T-helper 2 cell treated with Interferon-gamma antibody and Interleukin-4, amounts not matched to agents 5 μg/mL and 100 μg/mL, for 36 hours (primary cell): ENCODE measurements around the gene ZBP1.
A peak's percentile ranks its signal among the peaks of the same experiment; 100 is the strongest.
"Not testable (repeated sequence)": the region's sequence is repeated elsewhere in the genome, so short reads cannot be mapped to it uniquely, and the experiment has no call there.

Source experiments
- DNase-seq: peaks from one replicate; pipeline ENCODE4 v3.0.0; 2021; ENCODE audit warnings: low spot score
- H3K27ac Mint-ChIP-seq: one replicate; pipeline ENCODE4 v1.8.0; 2021; ENCODE audit warnings: mild to moderate bottlenecking, mixed read lengths
- H3K27me3 Mint-ChIP-seq: one replicate; pipeline ENCODE4 v1.8.0; 2021; ENCODE audit warnings: low read depth, mixed read lengths
- H3K36me3 Mint-ChIP-seq: one replicate; pipeline ENCODE4 v1.8.0; 2021; ENCODE audit warnings: low read depth, mixed read lengths
- H3K4me1 Mint-ChIP-seq: one replicate; pipeline ENCODE4 v1.8.0; 2021; ENCODE audit warnings: low read depth, mixed read lengths
- H3K4me3 Mint-ChIP-seq: one replicate; pipeline ENCODE4 v1.8.0; 2022; ENCODE audit warnings: mild to moderate bottlenecking, moderate library complexity, mixed read lengths
- H3K9me3 Mint-ChIP-seq: one replicate; pipeline ENCODE4 v1.8.0; 2021; ENCODE audit warnings: mixed read lengths

Gene ZBP1

GRCh38 chr20:57638173-57638894 is 18.1 kb upstream of the ZBP1 start:
- Mint-ChIP-seq H3K4me3 (no peak overlapping the region), H3K27me3 (peaks cover 81% of the 10 kb centered on the region), H3K9me3 (peaks cover 34% of the 10 kb centered on the region), H3K36me3 (peaks cover 8% of the 10 kb centered on the region), H3K4me1 (peaks cover 16% of the 10 kb centered on the region), H3K27ac (no peak overlapping the region)
- no peak for DNase-seq

GRCh38 chr20:57633945-57634491 is 13.8 kb upstream of the ZBP1 start:
- Mint-ChIP-seq H3K4me3 (peak overlapping the region; percentile 54), H3K9me3 (peaks cover 48% of the 10 kb centered on the region), H3K36me3 (peaks cover 16% of the 10 kb centered on the region), H3K4me1 (peaks cover 36% of the 10 kb centered on the region), H3K27me3 (peaks cover 79% of the 10 kb centered on the region), H3K27ac (no peak overlapping the region)
- no peak for DNase-seq

DNA sequence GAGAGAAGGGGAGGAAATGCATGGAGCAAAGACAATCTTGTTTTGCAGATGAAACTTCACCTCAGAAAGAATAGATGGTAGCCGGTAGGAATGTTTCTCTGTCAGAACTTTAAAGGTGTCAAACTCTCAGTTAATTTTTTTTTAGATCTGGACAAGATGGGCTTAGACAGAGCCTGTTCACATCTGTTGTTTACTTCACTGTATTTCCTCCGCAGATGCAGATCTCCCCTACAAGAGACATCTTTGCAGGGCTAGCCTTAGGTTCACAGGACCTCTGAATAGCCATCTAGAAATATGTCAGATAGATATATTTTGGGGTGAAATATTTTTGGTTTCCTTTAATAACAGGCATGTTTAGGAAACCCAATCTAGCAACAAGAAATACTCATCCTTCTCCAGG is 12.1 kb upstream of the ZBP1 start:
- peaks cover 65% of the 10 kb centered on the region for H3K27me3 Mint-ChIP-seq
- H3K36me3 Mint-ChIP-seq: peaks cover 16% of the 10 kb centered on the region
- H3K4me3 Mint-ChIP-seq: no peak overlapping the region
- no peak overlapping the region for H3K27ac Mint-ChIP-seq
- DNase-seq: no peak
- H3K9me3 Mint-ChIP-seq: peaks cover 44% of the 10 kb centered on the region
- peaks cover 44% of the 10 kb centered on the region for H3K4me1 Mint-ChIP-seq

GRCh38 chr20:57630061-57630460 is 9.8 kb upstream of the ZBP1 start:
- Mint-ChIP-seq H3K4me1 (peaks cover 56% of the 10 kb centered on the region), H3K27me3 (peaks cover 43% of the 10 kb centered on the region), H3K36me3 (peaks cover 18% of the 10 kb centered on the region), H3K4me3 (peak overlapping the region; percentile 79), H3K9me3 (peaks cover 29% of the 10 kb centered on the region), H3K27ac (peak overlapping the region; percentile 16)
- DNase-seq: no peak

DNA sequence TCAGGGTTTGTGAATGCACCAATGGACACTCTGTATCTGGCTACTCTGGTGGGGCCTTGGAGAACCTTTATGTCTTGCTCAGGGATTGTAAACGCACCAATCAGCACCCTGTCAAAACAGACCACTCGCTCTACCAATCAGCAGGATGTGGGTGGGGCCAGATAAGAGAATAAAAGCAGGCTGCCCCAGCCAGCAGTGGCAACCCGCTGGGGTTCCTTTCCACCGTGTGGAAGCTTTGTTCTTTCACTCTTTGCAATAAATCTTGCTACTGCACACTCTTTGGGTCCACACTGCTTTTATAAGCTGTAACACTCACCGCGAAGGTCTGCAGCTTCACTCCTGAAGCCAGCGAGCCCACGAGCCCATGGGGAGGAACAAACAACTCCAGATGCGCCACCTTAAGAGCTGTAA is 9.3 kb upstream of the ZBP1 start:
- Mint-ChIP-seq H3K27me3 (peaks cover 37% of the 10 kb centered on the region), H3K4me1 (peaks cover 52% of the 10 kb centered on the region), H3K9me3 (peaks cover 25% of the 10 kb centered on the region), H3K27ac (peak overlapping the region; percentile 85), H3K4me3 (peak overlapping the region; percentile 79), H3K36me3 (peaks cover 15% of the 10 kb centered on the region)
- DNase-seq: not testable (repeated sequence)

DNA sequence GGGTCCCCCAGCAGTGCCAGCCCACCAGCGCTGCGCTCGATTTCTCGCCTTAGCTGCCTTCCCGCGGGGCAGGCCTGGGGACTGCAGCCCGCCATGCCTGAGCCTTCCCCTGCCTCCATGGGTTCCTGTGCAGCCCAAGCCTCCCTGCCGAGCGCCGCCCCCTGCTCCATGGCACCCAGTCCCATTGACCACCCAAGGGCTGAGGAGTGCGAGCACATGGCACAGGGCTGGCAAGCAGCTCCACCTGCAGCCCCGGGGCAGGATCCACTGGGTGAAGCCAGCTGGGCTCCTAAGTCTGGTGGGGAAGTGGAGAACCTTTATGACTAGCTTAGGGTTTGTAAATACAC is 8.7 kb upstream of the ZBP1 start:
- DNase-seq: not testable (repeated sequence)
- H3K4me1 Mint-ChIP-seq: peaks cover 46% of the 10 kb centered on the region
- H3K27ac Mint-ChIP-seq: peak overlapping the region; percentile 85
- H3K27me3 Mint-ChIP-seq: peaks cover 35% of the 10 kb centered on the region
- peaks cover 15% of the 10 kb centered on the region for H3K36me3 Mint-ChIP-seq
- H3K9me3 Mint-ChIP-seq: peaks cover 25% of the 10 kb centered on the region
- peak overlapping the region; percentile 79 for H3K4me3 Mint-ChIP-seq

DNA sequence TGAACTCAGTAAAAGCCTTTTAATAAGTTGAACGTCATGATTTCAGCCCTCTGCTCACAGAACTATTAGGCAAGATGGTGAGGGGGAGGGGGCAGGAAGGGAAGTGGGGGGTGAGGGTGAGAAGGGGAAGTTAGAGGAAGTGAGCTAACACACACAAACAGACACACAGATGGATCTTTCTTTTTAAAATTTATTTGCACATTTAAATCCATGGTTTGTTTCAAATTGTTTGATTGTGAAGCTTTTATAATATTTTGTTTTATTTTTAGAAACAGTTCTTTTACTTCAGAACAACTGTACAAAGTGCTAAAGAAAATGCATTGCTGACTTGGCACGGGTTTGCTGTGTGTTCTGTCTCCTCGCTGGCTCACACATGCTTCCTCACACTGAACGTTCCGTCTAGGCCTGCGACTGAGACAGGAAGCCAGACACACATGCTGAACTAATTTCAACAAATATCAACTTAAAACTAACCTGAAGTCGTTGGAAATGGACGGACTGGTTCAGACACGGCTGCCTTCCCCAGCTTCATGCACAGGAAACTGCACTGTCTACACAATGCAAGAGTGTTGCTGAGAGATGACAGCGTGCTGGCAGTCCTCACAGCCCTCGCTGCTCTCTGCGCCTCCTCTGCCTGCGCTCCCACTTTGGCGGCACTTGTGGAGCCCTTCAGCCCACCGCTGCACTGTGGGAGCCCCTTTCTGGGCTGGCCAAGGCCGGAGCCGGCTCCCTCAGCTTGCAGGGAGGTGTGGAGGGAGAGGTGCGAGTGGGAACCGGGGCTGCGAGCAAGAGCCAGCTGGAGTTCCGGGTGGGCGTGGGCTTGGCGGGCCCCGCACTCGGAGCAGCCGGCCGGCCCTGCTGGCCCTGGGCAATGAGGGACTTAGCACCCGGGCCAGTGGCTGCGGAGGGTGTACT is 8.1 kb upstream of the ZBP1 start:
- H3K36me3 Mint-ChIP-seq: peaks cover 15% of the 10 kb centered on the region
- peak overlapping the region; percentile 99 for H3K27ac Mint-ChIP-seq
- peaks cover 41% of the 10 kb centered on the region for H3K4me1 Mint-ChIP-seq
- peaks cover 22% of the 10 kb centered on the region for H3K9me3 Mint-ChIP-seq
- H3K4me3 Mint-ChIP-seq: peak overlapping the region; percentile 84
- peak; percentile 21 for DNase-seq
- peaks cover 34% of the 10 kb centered on the region for H3K27me3 Mint-ChIP-seq

GRCh38 chr20:57627339-57627738 is 7.1 kb upstream of the ZBP1 start:
- Mint-ChIP-seq H3K36me3 (peaks cover 15% of the 10 kb centered on the region), H3K27me3 (peaks cover 34% of the 10 kb centered on the region), H3K27ac (peak overlapping the region; percentile 58), H3K4me1 (peaks cover 39% of the 10 kb centered on the region), H3K4me3 (peak overlapping the region; percentile 10), H3K9me3 (peaks cover 14% of the 10 kb centered on the region)
- DNase-seq: no peak

GRCh38 chr20:57625978-57626377 is 5.8 kb upstream of the ZBP1 start:
- Mint-ChIP-seq H3K27ac (no peak overlapping the region), H3K27me3 (peaks cover 22% of the 10 kb centered on the region), H3K4me3 (no peak overlapping the region), H3K4me1 (peaks cover 43% of the 10 kb centered on the region), H3K36me3 (peaks cover 11% of the 10 kb centered on the region), H3K9me3 (peaks cover 14% of the 10 kb centered on the region)
- no peak for DNase-seq

GRCh38 chr20:57625181-57625958 is 5.1 kb upstream of the ZBP1 start:
- Mint-ChIP-seq H3K9me3 (peaks cover 14% of the 10 kb centered on the region), H3K27me3 (peaks cover 18% of the 10 kb centered on the region), H3K4me1 (peaks cover 48% of the 10 kb centered on the region), H3K36me3 (peaks cover 11% of the 10 kb centered on the region), H3K27ac (no peak overlapping the region), H3K4me3 (no peak overlapping the region)
- DNase-seq: no peak

GRCh38 chr20:57624124-57624523 is 3.9 kb upstream of the ZBP1 start:
- DNase-seq: no peak
- peaks cover 9% of the 10 kb centered on the region for H3K9me3 Mint-ChIP-seq
- no peak overlapping the region for H3K27ac Mint-ChIP-seq
- peaks cover 49% of the 10 kb centered on the region for H3K4me1 Mint-ChIP-seq
- no peak overlapping the region for H3K4me3 Mint-ChIP-seq
- H3K36me3 Mint-ChIP-seq: peaks cover 7% of the 10 kb centered on the region
- peaks cover 15% of the 10 kb centered on the region for H3K27me3 Mint-ChIP-seq

DNA sequence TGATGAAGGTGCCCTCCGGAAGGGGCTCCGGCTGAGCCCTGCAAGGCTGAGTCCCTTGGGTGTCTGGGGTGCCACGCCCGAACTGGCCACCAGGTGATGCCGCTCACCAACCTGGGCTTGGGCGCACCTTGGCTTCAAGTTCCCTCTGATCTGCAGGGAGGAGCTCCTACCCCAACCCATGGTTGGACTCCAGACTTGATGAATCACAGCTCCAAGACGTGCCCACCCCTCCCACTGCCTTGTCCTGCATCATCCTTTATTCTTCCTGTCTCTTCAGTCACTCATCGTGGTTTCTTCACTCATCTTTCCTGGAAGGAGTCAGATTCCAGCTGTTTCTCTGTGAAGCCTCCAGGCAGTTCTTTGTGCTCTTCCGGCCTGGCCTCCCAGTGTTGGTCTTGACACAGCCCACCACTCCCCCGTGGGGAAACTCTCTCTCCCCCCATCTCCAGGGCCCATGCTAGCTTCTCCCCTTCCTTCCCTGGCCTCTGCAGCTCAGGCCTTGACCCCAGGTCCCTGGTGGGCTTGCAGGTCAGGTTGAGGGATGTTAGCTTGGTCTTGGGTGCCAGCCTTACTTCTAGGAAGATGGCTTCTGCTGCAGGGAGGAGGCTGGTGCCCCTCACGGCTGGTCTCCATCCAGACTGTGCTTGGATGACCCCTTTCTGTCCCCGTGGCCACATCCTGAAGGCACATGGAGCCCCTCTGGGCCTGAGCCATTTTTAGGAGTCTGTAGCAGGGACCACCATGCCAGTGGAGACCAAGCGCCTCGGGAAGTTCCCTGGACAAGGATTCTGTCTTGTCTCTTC is 2.6 kb upstream of the ZBP1 start:
- H3K27ac Mint-ChIP-seq: peak overlapping the region; percentile 79

GRCh38 chr20:57622201-57622570 is 2.0 kb upstream of the ZBP1 start:
- Mint-ChIP-seq H3K4me3 (peak overlapping the region; percentile 49), H3K9me3 (peaks cover 9% of the 10 kb centered on the region), H3K27me3 (peaks cover 20% of the 10 kb centered on the region), H3K4me1 (peaks cover 59% of the 10 kb centered on the region), H3K27ac (peak overlapping the region; percentile 79), H3K36me3 (peaks cover 10% of the 10 kb centered on the region)
- DNase-seq: no peak

More for the DNA sequence above, 2.6 kb upstream of the ZBP1 start:
- Mint-ChIP-seq H3K9me3 (peaks cover 9% of the 10 kb centered on the region), H3K4me3 (peak overlapping the region; percentile 49), H3K27me3 (peaks cover 16% of the 10 kb centered on the region), H3K4me1 (peaks cover 59% of the 10 kb centered on the region), H3K36me3 (peaks cover 7% of the 10 kb centered on the region)
- peak; percentile 51 for DNase-seq
